ENCODE measurements around the gene MYEF2.

MYEF2 gene

DNA sequence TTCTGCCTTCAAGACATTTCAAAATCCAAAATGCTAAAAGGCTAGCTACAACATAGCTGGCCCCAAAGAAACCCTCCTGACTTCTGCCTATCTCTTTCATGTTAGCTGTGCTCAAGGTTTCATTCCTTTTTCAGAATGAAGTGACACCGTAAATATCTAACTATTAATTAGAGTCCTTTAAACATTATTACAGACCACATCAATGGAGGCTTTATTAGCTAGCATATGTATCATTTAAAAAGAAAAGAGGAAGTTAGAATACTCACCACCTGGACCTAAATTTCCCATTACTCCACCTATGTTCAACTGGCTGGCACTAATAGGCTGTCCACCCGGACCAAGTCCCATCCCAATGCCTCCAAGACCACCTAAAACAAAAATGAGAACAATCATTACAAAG lies 24.6 kb downstream of the MYEF2 start:
- intact Hi-C loops (cut with DNase I), result no loop called here

DNA sequence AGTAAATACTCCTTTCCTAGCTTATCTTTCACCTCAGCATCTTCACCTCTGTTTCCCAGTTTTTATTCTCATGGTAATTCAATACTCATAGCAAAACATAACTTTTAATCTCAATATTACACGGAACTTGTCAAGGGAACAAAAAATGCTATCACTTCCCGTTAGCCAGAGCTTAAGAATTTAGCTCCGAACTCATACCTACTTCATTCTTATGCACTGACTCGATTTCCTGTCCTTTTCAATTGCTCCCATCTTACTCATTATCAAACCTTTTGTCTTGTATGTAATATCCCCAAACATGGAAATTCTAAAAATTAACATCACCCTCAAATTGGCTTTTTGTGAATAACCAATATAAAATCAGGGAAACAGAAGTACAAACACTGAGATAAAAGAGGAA lies 28.2 kb downstream of the MYEF2 start:
- no peak for DNase-seq
- intact Hi-C loops (cut with DNase I), result no loop called here

More for the DNA sequence above, 24.6 kb downstream of the MYEF2 start:
- no peak for DNase-seq

DNA sequence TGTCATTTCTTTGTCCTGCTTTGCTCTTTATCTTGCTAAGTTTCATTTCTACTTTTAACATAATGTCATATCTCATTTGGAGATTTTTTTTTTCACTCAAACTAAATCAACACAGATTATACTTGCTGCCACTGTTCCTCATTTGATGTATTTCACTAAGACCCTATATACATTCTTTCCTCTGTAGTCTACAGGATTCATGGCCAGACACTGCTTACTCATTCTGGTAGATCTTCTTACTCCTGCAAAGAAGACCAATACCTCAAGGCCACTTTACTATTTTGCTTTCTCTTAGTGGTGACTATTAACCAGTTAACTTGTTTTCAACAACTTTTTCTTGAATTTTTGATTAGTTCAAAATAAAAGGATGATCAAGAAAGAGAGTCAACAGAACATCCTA lies 30.7 kb downstream of the MYEF2 start:
- no peak for DNase-seq
- intact Hi-C loops (cut with DNase I), result no loop called here

DNA sequence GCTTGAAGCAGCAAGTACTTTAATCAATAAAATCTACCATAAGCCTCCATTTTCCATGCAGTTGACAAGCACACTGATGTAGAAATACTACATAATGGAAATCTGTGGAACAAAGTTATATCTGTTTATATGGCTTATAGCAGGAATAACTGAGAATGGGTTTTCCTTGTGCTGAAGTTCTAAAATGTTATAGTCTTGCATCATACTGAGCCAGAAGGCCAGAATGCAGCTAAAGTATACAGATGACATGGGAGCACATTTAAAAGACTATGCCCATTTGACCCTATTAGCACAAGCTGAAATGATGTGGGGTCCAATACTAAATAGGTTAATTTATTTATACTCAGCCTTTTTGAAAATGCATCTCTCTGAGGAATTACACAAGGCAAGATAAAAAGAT lies 32.2 kb downstream of the MYEF2 start:
- intact Hi-C loops (cut with DNase I), result no loop called here

DNA sequence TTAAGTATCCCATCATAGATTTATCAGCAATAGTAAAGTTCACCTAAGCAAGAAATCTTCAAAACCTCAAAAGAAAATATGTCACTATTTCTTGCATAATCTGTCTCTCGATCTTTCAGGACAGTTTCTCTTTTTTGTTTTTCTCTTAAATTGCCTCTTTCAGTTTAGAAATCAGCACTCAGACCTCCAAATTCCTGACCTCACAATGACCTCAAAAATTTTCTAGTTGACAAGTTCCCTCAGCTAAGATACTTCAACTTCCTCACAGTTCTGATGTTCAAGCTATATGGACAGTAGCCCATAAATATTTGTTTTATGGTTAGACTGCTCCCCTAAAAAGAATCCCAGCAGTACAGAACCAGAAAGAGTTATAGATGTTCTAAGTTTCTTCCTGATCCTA lies 33.2 kb downstream of the MYEF2 start:
- intact Hi-C loops (cut with DNase I), result no loop called here

More for the DNA sequence above, 32.2 kb downstream of the MYEF2 start:
- no peak for DNase-seq

DNA sequence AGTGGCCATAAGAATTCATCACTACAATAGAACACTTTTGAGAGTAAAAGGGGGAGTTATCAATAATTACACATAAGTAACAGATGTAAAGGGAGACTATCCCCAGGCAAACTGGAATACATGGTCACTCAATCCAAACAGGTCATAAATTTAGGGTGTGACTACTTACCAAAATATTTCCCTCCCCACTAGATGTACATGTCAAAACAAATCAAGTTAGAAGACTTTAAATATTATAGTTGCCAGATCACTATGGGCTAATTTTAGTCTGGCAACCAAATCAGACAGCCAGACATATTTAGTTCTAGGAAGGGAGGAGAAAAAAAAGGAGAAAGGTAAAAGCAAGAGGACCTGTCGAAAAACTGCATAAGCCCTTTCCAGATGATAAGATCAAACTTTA lies 34.2 kb downstream of the MYEF2 start:
- intact Hi-C loops (cut with DNase I), result no loop called here
- no peak for DNase-seq

More for the DNA sequence above, 33.2 kb downstream of the MYEF2 start:
- no peak for DNase-seq

DNA sequence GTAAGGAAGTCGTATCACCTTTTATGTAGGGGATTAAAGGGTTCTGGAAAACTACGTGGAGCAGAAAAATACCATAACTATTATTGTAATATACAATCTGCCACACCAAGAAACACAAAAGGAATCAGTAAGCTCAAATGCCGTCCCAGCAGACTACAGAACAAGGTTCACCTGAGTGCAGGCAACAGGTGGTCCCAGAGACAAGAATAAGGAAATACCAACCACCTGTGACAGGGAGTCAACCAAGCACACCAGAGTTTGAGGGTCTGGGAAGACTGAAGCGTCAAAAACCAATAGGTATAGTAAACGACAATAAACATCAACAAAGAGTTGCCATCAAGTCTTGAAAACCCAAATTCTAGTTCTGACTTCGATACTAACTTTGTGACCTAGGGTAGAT lies 45.2 kb downstream of the MYEF2 start:
- no peak for DNase-seq
- intact Hi-C loops (cut with DNase I), result no loop called here

DNA sequence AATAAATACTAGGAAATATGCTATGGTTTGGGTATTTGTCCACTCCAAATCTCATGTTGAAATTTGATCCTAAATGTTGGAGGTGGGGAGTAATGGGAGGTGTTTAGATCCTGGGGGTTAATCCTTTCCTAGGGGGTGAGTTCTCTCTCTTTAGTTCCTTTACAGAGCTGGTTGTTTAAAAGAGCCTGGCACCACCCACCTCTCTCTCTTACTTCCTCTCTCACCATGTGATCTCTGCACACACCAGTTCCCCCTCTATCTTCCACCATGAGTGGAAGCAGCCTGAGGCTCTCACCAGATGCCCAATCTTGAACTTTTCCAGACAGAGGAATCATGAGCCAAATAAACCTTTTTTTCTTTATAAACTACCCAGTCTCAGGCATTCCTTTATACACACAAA lies 46.8 kb downstream of the MYEF2 start:
- intact Hi-C loops (cut with DNase I), result no loop called here
- DNase-seq, result no peak

DNA sequence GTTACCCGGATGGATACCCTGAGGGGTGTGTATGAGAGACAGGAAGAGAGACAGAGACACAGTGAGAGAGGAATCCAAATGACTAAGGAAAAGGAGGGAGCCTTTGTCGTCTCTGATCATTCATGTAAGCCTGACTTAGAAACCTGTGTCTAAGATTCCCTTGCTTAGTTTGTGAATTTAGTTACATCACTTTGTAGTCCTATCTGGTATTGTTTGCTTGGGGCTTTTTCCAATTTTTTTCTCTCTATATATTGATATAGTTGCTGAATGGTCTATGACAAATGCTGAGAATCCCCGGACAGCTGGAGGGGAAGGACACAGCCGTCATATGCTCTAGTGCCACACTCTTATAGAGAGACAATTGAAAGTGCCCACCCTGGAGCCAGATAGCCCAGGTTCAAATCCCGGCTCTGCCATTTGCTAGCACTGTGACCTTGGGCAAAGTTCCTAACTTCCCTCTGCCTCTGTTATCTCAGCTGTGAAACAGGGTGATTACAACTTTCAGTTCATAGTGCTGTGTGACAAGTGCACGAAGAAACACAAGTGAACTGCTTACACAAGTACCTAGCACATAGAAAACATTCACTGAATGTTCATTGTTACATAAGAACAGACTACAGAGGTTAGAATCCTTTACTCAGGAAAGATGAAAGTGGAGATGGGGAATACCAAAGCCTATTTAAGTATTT lies 51.3 kb downstream of the MYEF2 start:
- intact Hi-C loops (cut with DNase I), result no loop called here

DNA sequence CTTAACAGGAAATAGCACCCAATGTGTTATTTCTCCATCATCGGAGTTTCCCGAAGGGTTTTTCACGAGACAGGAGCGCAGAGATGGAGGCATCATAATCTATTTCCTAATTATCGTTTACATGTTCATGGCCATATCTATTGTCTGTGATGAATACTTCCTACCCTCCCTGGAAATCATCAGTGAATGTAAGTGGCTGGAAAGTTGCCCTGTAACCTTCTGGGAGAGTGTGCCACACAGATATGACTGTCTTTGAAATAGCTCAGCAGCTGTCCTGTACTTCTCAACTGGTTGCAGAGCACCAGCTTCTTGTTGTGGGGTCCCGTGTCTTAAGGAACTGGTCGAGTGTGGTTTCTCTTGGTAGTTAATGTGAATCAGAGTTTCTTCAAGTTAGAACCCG lies 56.2 kb downstream of the MYEF2 start:
- intact Hi-C loops (cut with DNase I), result no loop called here
- DNase-seq, result no peak

More for the DNA sequence above, 51.3 kb downstream of the MYEF2 start:
- DNase-seq, result no peak

DNA sequence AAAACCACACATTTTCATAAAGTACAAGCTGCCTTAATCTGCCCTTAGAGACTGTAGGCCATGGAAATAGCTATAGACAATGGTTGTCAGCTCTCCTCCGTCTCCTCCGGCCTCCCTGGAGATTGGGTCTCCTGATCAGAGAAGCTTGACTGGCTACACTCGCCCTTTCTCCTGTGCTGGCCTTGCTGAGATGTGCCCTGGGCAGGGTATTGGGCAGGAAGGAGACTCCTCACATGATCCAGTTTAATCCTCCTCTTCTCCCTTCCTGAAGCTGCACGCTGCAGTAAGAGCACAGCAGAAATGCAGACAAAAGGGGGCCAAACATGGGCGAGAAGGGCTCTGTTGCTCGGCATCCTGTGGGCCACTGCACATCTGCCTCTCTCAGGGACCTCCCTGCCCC lies 57.4 kb downstream of the MYEF2 start, which contains the start of gene SLC24A5:
Gene SLC24A5 (plus strand): TSS at position 246 of the 400 bp plus-strand sequence. CDS start 55 bp downstream, at position 301.
- no peak for DNase-seq

DNA sequence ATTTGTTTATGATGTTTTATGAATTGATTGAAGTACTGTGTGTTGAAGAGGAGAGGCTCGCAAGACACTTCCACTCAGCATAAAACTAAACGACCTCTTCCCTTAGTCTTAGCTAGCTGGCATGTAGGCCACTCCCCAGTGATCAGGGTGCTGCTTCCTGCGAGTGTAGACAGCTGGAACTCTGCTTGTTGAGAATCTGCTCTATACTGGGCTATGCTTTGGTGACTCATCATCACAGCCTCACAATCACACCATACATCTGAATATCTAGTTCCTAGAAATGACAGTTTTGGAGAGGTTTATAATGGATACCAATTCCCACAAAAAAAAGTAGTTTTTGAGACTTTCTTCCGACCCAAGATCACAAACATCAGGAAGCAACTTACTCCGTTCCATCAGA lies 58.8 kb downstream of the MYEF2 start:
- intact Hi-C loops (cut with DNase I), result no loop called here
- no peak for DNase-seq

More for the DNA sequence above, 57.4 kb downstream of the MYEF2 start, which contains the start of gene SLC24A5:
- intact Hi-C loops (cut with DNase I), result no loop called here

DNA sequence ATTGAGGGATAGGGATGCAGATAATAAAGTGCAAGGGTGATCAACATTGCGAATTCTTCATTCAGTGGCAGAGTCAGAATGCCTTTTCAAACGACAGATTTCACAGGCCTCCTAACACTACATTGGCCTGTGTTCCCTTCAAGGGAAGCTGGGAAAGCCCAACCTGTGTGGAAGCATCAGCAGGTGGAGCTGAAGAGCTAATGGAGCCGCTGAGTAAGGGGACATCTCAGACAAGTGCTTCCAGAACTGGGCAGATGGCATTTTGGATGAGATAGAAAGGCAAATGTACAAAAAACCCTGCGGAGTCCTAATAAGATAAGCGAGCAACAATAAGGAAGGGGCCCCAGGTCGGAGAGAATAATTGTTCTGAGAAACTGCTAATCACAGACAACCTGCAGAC lies 65.9 kb downstream of the MYEF2 start:
- peak in 20 of 42 donors; percentile 6 to 51 (median 26) for DNase-seq
- intact Hi-C loops (cut with DNase I), result no loop called here

DNA sequence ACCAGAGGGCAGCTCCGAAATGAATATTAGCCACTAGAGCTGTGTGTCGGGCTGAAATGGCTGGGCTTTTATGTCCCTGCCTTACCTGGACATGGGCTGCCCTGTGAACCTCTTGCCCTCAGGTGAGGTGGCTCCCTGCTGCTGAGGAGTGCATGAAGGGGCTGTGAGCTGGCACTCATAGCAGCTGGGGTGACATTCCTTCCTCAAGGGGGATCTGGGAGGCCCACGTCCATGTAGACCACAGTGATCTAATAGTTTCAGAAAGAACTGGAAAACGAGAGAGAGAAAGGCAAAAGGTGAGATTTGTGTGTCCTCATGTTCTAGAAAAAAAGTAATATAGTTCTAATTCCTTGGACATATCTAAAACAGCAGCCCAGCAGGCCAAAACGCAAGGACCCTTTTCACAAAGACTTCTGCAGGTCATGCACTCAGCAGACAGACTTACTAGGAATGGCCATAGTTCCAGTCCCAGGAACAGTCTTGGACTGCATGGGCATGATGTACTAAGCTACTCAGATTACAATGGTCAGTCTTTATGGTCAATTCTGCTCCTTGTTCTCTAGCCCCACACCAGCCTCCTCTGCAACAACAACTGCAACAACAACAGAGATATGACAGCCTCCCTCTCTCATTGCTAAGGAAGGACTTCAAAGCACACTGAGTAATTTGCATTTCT lies 68.1 kb downstream of the MYEF2 start:
- DNase-seq, result no peak
- intact Hi-C loops (cut with DNase I), result no loop called here

DNA sequence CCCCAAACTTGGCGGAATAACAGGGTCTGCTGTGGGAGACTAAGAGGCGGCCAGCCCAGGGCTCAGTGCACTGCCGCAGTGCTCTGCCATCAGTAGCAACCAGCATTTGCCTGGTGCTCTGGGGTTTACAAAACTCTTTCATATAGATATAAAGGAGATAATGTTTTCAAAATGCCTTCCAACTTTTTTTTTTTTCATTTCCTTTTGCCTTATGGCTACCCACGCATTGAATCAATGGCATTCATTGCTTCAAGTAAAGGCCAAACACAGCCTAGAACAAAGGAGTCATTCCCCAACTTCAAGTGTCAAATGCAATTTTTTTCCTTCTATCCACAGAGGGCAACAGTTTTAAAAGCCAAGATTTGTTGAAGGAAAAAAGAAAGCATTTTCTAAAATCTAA lies 68.9 kb downstream of the MYEF2 start:
- intact Hi-C loops (cut with DNase I), result no loop called here
- no peak for DNase-seq

DNA sequence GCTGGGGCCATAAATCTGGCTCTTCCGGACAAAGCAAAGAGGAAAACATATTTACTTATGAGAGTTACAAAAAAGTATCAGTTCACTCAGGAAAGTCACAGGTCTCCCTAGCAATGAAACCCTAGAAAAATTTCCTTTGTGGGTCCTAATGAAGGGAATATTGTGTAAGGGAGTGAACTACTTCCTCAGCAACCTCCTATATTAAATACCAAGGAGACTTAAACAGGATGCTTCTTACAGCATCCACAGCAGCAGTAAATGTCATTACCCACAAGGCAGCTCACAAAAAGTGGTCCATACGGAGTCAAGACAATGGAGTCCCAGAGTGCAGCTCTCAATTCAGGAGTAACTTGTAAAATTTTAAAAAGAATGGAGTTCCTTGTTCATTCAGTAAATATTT lies 72.2 kb downstream of the MYEF2 start:
- intact Hi-C loops (cut with DNase I), result no loop called here
- DNase-seq, result no peak

DNA sequence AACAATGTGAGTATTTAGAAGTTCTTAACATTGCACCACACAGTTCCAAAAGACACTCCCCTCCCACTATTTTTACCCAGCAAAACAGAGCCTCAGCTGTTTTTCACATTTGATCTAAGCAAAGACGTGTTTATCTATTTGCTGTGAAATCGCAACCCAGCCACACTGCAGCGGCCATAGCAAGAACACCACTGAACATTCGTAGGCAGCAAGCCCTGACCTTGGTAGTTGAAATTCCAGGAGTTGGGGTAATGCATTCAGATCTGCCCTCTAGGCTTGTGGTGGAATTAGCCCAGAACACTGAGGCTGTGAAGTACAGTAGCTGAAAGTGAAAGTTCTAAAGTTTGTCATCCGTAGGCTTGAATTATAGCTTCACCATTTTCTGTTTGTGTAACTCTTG lies 74.4 kb downstream of the MYEF2 start:
- DNase-seq, result no peak
- intact Hi-C loops (cut with DNase I), result no loop called here

DNA sequence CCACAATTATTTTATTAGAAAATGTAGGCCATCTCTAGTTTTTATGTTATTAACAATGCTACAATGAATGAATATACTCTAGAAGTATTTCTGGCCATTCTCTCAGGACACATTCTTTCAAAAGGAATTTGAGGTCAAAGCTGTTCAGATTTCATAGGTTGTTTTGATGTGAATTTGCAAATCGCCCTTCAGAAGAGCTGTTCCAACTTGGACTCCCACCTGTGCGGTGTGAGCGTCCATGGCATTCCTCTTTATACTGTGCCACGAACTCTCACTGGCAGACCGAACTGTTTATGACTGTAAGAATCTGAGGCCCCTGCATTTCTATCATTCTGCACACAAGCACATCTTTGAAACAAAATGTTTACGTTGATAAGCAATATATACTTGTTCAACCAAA lies 75.9 kb downstream of the MYEF2 start:
- no peak for DNase-seq
- intact Hi-C loops (cut with DNase I), result no loop called here

DNA sequence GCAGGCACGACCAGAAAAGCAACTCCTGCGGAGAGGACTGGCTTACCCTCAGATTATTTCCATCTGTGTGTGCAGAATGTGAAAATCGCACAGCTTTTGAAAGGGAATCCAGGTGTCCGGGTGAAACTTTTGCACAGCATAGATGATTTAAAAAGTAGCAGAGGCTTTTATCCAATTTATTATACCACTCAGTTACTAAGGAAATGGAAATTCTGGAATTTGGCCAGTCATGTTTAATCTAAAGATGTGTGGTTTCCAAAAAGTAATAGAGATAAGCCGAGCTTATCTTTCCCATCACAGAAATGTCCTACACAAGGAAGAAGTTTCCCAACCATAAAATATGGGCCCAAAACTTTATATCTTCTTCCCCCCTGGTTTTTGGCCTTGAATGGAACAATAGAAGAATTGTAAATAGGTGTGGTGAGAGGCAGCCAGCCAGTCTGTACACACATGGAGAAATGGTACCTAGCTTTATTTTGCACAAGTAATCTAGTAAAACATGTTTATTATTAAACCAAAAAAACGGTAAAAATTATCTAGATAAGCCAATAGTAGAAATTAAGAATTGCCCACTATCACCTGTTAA lies 76.6 kb downstream of the MYEF2 start:
- no peak for DNase-seq
- intact Hi-C loops (cut with DNase I), result no loop called here

DNA sequence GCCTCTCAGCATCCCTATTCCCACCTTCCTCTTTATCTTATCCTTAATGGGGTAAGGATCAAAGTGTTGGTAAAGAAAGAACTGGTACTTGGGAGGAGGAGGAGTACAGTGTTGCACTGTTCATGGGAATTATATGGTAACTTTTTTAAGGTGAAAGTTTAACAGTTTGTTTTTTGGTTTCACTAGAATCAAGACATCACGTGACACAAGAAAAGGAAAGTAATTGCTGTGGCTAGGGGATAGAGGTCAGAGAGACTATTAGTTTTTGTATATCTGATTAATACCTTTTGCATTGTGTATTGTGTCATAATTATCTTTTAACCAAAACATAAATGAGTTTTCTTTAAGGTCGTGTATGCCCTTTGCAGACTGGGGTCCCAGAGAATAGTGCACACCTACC lies 80.8 kb downstream of the MYEF2 start:
- no peak for DNase-seq
- intact Hi-C loops (cut with DNase I), result no loop called here

DNA sequence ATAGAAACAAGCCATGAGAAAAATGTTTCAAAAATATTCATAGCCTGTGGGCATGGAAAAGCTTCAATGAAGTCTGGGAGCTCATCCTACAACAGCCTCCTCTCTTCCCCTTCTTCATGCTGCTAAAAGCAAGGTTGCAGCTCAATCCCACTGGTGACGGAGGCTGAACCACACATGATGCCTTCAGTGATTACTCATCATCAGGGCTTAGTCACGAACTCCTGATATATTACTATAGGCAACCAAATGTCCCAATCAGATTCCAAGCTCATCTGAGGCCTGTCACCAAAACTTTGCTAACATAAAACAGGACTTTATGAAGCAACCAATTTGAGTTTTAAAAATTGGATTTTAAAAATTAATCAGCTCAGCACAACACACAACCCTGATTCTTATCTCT lies 81.3 kb downstream of the MYEF2 start:
- peak in 40 of 42 donors; percentile 10 to 89 (median 58) for DNase-seq
- intact Hi-C loops (cut with DNase I), result no loop called here

All from head of caudate nucleus (tissue), 42 donors.